HG03565 (cell line): Measurements from ENCODE around the gene KLHL29.
"Not testable (repeated sequence)": the region's sequence is repeated elsewhere in the genome, so short reads cannot be mapped to it uniquely, and the experiment has no call there.

ENCODE experiments used
- ATAC-seq: cut with Tn5 transposase; IDR thresholded peaks from one replicate; pipeline ENCODE4 v1.9.1; 2021; ENCODE audit warnings: mild to moderate bottlenecking, moderate library complexity; ENCODE audit not compliant: unreplicated experiment

KLHL29 gene

DNA sequence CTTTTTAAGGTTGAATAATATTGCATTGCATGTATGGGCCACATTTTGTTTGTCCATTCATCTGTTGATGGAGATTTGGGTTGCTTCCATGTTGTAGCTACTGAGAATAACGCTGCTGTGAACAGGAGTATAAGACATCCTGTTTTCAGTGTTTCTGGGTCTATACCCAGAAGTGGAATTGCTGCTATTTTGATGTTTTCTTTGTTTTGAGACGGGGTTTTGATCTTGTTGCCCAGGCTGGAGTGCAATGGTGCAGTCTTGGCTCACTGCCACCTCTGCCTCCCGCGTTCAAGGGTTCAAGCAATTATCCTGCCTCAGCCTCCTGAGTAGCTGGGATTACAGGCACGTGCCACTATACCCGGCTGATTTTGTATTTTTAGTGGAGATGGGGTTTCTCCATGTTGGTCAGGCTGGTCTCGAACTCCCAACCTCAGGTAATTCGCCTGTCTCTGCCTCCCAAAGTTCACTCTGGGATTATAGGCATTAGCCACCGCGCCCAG is 6.3 kb downstream of the KLHL29 start:
- ATAC-seq, result not testable (repeated sequence)

DNA sequence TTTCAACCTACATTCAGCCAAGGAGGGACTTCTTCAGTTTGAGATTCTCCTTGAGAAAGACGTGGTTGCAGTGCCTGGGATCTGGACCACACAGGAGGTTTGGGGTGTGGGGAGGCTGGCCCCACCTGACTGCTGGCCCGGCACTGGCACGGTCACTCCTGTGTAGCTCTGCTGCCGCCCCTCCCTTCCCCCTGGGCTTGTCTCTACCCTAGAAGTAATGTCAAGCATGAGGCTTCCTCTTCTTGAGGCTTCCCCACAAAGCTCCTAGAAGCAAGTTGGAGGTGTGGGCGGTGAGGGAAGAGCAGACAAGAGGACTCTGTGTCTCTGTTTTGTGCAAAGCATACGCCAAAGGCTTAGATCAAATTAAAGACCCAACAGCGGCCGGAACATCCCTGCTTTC is 8.7 kb downstream of the KLHL29 start:
- no peak for ATAC-seq

DNA sequence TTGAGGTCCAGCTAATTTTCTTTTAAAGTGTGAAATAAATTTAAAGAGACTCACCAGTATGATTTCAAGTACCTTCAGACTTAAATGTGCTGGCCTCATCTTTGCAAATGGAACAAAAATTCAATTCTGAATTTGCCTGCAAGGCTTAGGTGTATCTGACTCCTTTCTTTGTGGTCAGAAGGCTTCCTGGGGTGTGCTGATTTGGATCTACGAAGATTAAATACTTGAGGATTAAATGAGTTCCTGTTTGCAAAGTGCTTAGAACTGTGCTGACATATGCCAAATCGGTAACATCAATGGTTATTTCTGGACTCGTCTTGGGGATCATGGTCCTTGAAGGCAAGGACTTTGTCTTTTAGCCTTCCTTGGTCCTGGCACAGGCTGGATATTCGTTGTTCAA is 9.7 kb downstream of the KLHL29 start:
- no peak for ATAC-seq

DNA sequence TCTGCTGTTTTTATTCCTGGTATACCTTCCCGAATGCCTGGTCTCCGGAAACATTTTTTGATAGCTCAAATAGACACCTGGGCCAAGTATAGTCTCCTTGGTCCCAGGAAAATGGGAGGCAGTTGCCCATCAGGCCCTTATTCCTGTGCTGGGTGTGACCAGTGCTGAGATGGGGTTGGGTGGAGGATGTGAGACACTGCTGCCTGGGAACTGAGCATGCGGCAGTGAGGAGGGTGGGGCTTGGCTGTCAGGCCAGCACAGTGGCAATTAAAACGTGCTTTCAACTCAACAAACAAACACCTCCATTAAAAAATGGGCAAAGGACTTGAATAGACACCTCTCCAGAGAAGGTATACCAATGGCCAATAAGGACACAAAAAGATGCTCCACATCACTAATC is 12.5 kb downstream of the KLHL29 start:
- ATAC-seq, result no peak

DNA sequence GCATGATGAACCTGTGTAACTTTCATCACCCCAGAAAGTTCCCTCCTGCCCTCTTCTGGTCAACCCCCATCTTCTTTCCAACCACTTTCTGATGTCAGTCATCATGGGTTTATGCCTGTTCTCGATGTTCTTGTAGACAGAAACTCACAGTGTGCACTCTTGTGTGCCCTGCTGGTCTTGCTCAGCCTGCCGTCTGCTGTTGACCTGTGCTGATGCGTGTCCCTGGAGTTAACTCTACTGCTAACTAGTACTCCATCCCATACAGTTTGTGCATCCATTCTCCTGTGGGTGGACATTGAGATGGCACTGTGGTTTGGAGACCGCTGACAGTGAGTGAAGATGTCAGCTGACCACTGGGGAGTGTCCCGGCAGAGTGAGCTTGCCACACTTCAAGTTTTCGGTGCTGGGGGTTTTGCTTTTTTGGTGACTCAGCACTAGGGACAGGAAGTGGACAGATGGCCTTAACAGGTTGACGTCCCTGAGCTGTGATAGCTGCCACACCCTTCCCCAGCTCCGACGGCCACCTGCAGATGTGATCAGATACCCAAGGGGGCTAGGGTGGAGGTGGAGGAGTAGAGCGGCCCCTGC is 14.8 kb downstream of the KLHL29 start:
- peak; percentile 68 for ATAC-seq

DNA sequence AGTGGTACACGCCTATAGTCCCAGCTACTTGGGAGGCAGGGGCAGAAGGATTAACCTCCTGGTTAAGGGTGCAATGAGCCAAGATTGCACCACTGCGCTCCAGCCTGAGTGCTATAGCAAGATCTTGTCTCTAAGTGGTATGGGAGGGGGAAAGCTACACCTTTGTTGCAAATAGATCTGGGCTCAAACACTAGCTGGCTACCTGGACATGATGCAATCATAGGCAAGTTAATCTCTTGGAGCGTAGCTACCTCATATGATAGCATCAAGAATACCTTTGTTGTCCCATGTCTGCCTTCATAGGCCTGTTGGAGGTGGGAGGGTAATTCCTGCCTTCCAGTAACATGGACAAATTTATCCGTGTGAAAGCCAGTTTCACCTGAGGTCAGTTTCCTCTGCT is 15.7 kb downstream of the KLHL29 start:
- no peak for ATAC-seq

DNA sequence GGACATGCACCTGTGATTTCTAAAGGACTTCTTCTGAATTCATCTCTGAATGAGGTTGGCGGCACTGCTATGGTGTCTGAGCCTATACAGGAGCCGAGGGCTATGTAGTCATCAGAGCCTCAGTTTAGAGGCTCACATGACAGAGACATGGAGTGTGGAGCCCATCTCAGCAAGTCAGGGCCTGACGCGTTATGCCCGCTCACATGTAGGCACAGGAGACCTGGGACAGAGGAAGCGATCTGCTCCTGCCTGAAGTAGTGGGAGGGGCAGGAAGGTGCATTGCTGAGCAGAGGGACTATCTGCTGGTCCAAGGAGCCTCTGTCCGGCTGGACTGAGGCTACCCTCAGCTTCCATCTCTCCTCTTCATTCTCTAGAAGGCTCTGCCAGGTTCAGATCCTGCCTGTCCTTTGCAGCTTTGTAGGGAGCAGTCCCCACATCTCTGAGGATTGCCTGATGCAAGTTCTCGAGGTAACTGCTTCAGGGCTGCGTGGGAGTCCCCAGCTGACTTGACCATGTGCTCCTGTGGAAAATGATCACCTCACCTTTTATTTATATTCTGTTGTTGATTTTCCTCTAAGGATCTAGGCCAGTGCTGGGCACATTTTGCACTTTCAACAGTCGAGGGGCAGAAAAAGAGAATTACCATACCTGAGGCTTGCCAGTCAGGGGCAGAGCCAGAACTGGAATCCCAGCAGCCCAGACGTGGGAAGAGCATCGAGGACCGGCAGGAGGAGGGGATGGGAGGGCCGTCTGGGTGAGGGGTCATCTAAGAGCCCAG is 16.6 kb downstream of the KLHL29 start:
- ATAC-seq, result no peak

DNA sequence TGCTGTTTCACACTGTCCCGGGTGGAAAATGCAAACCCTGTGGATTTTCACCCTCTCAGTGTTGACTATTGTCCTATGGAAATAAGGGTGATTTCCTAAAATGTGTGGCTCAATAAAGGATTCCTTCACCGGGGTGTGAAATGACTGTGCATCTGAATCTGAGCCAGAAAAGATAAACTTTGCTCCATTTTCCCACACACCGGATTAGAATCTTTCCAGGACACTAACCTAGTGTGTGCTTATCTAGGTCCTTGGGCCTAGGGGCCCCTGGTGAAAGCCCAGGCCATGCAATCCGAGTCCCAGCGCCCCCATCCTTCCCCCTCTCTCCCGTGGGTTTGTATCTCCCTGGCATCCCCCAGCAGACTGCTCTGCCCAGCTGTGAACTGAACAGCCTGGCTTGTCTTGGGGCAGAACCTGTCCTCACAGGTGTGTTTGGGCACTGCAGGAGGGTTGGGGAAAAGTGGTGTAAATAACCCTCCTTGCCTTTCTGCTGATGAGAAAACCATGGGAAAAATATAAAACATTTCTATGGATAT is 17.3 kb downstream of the KLHL29 start:
- no peak for ATAC-seq

DNA sequence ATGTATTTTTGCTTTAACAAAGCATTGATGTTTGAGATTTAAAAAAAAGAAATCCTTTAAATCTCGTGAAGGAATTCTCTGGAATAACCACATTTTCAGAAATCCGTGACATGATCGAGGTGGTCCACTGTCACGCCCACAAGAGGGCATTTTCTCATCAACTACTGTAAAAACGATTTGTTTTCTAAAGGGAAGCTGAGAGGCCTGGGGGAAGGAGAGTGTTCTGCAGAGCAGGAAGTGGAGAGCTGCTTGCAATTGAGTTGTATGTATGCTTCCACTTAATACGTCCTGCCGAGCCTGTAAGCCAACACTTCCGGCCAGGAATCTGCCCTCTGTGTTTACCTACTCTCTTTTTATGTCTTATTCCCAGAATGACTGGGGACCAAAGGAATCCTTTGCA is 19.4 kb downstream of the KLHL29 start:
- ATAC-seq, result peak; percentile 46

DNA sequence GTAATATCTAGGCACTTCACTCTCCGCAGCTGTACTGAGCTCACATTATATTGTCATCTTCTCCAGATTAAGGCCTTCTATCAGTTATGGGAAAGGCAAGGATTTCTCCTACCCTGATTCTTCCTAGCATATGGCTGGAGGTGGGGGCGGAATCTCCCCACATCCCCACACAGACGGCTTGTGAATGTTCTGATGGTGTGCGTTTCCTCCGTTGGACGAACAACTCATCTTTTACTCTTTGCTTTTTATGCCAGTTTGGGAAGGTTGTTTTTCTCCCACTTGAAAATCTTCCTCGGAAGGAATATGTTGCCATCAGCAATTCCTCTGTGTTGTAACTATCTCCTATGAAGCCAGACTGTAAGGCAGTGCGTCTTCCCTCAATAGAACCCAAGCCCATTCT is 24.3 kb downstream of the KLHL29 start:
- no peak for ATAC-seq

DNA sequence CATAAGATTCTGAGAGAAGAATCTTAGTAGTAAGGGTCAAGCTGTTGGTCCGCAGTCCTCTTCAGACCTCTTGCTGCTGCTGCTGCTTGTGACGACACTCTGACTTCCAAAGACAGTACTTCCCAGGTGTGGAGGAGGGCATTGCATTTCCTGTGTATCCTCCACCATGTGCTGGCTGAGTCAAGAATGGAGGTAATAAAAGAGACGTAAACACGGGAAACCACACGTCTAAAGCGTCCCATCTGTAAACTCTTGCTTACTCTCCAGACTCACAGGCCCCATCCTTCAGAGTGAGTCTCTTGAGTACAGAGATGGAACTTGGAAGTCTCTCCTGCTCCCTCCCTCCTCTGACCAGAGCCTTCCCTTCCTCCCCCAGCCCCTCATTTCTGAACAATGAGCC is 25.6 kb downstream of the KLHL29 start:
- no peak for ATAC-seq

DNA sequence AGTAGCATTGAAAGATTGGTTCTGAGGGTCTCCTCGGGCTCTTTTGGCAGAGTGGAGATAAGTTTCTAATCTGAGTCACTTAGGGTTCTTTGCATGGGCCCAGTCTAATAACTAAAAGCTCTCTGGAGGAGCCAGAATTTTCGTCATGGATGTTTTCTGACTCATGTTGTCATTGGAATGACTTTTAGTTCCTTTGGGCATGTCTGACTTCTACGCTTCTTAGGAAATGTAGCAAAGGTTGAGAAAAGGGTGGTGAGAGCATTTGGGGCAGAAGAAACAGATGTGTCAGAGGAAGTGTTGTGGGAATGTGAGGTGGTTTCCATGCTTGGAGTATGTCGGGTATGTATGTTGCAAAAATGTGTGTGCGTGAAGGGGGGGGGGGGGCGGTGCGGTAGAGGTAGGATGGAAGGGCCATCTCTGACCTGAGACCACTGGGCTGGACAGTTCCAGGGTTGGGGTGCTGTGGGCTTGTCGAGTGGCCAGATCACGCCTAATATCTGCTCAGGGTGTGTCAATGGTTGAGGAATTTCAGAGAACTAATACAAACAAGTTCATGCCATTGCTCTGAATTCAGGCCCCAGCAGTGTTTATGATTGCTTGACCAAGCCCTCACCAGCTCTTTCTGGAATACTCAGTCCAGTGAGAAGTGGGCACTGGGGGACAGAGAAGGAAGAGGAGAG is 26.9 kb downstream of the KLHL29 start:
- ATAC-seq, result no peak

DNA sequence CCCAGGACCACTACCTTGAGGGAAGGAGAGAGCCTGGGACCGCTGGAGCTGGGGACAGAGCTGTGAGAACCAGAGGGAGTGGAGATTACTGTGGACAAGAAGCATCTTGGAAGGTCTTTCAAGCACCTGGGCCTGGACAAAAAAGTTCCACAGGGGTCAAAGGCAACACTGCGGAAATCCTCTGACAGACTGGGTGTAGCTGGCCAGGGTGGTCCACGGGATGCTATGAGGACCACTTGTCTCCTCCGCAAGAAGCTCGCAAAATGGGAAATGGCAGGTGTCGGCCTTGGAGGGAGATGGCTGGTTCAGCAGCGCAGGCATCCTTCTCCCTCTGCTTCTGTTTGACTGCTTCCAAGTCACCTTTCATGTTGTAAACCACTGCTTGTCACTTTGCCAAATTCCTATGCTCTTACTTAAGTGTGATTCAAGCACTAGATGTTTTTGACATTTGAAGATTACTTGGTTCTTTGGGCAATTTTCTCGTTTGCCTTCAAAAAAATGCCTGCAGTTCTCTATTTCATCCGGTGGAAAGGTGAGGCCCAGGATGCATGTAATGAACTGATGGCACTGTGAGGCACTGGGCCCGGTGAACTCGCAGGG is 27.7 kb downstream of the KLHL29 start:
- no peak for ATAC-seq

DNA sequence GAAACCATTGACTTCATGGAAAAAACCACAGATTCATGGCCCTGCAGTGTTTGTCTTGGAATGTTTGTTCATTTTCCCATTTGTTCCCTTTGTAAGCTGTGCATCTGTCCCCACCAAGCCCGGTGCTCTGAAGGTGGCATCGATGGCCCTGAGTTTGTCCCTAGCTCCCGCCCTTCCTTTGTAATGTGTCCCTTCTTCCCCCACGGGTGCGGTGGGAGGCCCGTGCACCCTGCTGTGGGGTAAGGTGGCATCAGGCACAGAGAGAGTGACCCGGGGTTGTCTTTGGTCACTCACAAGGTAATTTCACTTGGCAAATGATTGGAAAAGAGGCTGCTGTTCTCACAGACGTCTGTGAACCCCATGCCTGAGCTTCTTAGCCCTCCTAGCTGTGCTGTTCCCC is 28.7 kb downstream of the KLHL29 start:
- no peak for ATAC-seq

DNA sequence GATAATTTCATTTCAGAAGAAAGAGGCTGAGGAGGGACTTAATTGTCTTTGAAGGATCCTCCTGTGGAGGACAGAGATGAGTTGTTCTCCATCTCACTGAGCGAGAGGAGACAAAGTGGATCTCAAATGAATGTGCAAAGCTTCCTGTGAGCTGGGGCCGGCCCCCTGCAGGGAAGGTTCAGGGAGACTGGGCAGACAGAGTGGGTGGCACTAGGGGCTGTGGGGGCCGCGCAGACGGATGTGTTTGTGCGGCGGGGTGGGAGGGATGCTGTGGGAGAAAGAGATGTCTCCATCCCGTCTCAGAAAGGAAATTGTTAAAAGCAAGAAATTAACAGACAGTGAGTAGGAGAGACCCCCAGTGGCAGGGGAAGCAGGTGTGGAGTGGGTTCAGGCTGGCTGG is 29.1 kb downstream of the KLHL29 start:
- ATAC-seq, result no peak

DNA sequence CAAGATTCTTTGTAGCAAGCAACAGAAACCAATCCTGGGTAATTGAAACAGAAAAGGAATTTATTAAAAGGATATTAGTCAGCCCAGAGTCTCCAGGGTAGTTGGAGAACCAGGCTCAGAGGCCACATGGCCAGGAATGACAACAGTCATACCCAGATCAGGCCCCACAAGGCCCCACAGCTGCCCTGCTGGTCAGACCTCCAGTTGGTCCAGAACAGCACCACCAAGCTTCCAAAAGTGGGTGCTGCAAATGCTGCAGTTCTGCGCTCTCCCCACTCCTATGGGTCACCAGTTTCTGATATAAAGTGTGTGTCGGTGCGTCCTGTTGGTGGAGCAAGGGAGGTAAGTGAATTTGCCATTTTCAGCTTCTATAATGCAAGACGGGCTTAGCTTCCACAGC is 29.9 kb downstream of the KLHL29 start:
- no peak for ATAC-seq

DNA sequence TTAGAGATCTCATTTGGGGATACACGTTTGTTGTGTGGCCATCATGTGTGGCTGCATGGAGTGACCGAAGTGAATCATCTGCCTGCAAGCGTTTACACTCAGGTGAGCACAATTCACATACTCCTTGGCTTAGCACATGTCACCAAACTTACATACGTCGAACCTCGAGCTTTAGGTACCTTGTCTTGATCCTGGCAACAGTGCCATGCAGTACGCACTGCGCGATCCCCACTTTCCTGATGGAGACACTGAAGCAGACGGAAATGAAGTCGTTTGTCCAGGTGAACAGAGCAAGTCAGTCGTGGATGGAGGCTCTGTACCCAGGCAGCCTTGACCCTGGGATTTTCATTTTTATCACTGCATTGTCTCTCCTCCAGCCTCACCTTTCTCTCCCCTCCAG is 32.3 kb downstream of the KLHL29 start:
- no peak for ATAC-seq

DNA sequence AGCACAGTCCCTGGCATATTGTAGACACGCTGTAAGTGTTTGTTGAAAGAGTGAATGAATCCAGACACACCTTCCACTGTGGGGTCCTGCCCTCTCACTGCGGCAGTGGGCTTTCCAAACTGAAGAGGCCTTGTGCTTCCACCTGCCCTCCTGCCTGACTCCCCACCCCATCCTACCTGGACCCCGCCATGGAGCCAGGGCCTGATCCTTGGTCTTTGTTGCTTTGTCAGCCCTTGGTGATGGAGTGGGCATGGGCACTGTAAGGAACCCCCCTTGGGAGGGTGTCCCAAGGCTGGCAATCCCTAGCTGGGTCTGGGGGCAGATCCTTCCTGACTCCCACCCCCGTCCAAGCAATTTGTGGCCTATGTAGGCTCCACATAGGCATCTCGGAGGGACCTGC is 33.1 kb downstream of the KLHL29 start:
- ATAC-seq, result no peak

DNA sequence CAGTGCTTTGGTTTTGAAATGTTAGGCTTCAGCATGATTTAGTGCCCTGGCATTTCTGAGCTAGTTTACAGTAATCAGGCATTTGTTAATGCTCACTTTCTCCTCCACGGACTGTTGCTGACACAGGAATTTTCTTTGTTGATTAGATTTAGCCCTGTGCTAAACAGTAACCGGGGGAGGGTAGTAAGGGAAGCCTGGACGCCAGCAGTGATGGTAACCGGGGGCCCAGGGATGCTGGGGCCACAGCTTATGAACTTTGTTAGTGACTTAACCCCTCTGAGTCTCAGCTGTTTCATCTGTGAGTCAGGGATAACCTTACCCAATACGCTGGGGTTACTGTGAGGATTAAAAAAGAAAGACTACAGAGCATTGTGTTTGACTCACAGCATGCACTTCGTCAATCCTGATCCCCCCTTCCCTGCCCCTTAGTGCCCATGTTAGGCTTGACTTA is 33.5 kb downstream of the KLHL29 start:
- no peak for ATAC-seq

DNA sequence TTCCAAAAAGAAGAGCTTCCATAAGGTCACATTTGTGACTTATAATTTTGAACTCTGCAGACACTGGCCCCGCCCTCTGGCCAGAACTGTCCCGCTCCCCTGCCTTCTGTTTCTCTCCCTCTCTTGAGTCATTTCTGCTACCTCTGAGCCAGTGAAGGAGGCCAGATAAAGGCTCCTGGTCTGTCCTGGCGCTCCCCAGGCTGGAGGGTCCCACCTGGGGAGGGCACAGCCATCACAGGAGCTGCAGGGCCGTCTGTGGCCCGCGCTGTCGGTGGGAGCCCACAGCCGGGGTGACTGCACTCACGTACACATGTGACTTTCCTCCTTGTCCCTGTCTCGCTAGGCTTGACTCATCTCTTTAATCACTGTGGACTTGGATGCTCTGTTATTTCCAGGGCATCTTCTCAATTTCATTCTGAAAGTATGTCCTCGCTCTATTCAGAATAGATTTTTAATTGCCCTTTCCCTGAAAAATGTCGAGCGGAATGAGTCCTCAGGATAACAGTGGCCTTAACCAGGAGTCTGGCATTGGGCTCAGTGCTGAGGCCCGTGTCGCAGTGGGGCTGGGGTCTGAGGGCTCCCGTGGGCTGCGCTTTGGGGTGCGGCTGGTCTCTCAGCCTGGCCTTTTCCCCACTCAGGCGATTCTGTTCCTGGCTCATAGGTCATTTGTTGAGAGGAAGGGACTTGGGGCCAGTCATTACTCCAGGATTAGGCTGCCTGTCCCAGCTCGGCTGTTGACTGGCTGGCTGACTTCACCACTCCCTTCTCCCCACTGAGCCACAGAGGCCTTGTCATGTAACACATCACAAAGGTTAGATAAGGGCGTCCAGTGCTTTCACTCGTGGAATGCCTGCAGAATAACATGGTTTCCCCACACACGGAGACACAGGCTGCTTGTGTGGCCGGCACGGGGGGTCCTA is 34.5 kb downstream of the KLHL29 start:
- no peak for ATAC-seq
